Frontal cortex (tissue), 4 donors: Measurements from ENCODE around the gene USP40. TPM values are rescaled to one million over a fixed set of nuclear protein-coding genes. Genes with fewer than 3 reads are reported as not detected.

Source experiments
- DNase-seq, 2 donors: peaks; one replicate each; pipeline ENCODE4 v3.0.0; 2012; ENCODE audit warnings: low spot score in 2 of 2
- FAIRE-seq: peaks from 2 replicates; lab custom pipeline; 2012; peaks lifted over from hg19 to GRCh38; lab: Jason Lieb, UNC
- total RNA-seq: library from RNA; depleted of rRNA; stranded (reverse); fragments of >200 nt; gene quantifications from one replicate; pipeline ENCODE4 v1.2.3, GENCODE V29; 2014
- donor health status: control.
- donor health status: control.
- donor health status: control.

Gene USP40
- total RNA-seq, 1 donor from 2014 or later = 5.3 TPM

DNA sequence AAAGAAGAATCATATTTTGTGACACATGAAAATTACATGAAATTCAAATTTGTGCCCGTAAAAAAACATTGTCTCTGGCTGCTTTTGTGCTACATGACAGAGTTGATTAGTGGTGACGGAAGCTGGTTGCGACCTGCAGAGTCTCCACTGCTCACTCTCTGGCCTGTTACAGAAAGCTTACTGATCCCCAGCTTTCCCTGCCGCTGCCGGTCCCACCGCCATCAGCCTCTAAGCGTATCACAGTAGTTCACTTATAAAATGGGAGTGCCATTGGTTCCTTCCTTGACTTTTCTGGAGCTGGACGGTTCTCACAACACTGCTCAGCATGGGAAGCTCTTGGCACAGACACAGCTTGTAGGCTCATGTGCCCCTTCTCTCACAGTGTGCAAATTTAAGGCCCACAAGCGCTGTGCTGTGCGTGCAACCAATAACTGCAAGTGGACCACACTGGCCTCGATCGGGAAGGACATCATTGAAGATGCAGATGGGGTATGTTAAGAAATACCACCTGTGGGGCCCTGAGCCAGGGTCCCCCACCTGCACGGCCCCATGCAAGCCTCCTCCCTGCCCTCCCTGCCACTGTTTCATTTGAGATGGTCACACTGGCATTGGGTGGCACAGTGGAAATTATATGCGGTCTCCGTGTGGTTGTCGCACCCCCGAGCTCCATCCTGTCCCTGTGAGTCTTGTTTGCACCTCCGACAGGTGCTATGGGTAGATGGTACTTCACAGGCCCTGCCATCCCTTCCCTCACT is 131.0 kb downstream of the USP40 start:
- DNase-seq (no peak), FAIRE-seq (no peak)

DNA sequence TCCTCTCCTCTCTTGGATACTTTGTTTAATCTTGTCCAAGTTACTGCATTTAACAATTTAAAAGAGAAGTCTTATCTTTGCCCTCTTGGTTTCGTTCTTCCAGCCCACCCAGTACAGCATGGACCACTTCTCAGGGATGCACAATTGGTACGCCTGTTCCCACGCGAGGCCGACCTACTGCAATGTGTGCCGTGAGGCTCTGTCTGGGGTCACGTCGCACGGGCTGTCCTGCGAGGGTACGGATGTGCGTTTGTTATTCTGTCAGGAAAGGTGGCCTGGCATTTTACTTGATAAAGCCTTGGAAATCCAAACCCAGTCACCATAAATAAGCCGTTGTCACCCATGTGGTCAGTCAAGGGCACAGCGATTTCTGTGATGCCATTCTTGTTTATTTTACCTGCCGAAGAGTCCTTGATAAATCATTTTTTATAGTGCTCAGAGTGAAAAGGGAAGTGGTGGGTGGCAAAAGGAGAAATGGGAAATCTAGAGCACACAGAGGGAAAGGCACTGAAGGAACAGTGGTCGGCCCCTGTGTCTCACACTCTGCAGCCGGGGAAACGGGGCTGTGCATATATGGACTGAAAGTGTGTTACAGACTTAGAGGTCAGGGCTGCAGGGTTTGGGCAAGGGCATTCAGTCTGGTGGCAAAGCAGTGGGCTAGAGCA is 131.8 kb downstream of the USP40 start:
- no peak for FAIRE-seq
- DNase-seq = no peak

DNA sequence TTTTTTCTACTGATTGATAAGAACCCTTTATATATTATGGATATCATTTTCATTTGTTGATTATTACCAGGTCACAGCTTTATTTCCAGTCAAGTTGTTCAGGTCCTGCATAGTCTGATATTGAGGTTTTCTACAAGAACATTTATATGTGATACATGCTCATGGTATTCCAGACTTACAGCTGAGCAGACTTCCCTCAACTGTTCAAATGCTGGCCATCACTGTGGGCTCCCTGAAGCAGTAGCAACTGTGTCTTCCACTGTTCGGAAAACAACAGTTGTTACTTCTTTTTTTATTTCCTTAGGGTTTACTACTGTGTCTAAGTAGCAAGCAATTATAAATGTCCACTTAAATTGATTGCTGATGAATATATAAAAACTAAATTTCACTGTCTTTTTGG is 132.8 kb downstream of the USP40 start:
- DNase-seq = no peak
- no peak for FAIRE-seq

DNA sequence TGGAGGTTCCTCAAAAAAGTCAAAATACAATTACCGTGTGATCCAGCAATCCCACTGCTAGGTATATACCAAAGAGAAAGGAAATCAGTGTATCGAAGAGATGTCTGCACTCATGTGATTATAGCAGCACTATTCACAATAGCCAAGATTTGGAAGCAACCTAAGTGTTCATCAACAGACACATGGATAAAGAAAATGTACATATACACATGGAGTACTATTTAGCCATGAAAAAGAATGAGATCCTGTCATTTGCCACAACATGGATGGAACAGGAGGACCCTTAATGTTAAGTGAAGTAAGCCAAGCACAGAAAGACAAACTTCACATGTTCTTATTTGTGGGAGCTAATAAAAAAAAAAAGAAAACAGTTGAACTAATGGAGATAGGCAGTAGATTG is 133.6 kb downstream of the USP40 start:
- FAIRE-seq (no peak), DNase-seq (no peak)

DNA sequence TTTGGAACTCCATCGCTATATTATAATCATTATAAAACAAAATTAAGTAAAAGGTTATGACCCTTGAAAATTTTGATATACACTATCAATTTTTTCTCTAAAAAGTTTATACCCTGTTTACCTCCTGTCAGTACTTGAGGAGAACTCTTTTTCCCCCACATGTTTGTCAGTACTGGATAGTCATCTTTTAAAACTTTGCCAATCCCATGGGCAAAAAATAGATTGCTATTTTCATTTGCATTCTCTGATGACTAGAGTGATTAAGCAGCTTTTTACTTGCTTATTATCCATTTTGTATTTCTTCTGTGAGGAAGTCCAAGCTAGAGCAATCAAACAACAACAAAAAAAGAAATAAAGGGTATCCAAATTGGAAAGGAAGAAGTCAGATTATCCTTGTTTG is 135.9 kb downstream of the USP40 start:
- no peak for DNase-seq
- no peak for FAIRE-seq

DNA sequence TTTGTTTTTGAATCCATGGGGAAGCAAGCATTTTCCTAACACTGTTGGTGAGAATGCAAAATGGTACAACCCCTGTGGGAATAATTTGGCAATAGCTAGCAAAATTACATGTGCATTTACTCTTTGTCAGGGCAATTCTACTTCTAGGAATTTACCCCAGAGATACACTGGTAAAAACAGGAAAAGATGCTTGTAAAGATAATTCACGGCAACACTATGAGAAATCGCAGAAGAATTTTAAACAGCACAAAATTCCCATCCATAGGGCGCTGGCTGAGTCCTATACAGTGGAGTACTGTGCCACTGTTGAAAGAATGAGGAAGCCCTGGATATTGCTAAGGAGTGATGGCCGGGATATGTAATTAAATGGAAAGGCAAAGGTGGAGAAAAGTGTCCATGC is 136.5 kb downstream of the USP40 start:
- FAIRE-seq (no peak), DNase-seq (no peak)

DNA sequence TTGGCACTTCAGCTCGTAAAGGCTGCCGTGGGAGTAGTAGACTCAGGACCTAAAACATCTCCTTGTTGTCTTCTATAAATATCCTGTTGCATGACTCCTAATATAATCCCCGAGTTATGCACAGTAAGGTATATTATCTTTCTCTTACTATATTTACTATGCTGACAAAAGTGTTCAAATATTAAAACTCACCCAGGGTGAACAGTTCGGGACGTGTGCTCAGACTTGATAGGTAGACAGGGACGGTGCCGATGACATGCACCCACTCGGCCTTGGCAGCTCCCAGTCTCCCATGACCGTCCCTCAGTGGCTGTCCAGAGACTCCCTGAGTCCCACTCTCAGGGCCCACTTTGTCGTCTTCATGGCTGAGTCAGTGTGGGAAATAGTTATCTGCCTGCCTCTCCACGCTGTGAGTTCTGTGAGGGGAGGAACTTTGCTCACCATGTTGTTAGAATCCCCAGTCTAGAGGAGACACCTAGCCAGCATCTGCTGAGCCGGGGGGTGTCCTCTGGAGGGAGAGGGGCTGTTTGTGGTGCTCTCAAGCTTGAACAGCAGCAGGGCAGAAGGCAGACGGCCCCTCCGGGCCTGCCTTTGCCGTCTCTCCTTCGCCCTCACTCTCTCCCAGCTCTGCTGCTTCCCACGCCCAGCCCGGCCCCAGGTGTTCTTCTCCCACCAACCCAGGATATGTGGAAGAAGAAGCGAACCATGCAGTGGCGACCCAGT is 137.2 kb downstream of the USP40 start:
- no peak for FAIRE-seq
- no peak for DNase-seq

DNA sequence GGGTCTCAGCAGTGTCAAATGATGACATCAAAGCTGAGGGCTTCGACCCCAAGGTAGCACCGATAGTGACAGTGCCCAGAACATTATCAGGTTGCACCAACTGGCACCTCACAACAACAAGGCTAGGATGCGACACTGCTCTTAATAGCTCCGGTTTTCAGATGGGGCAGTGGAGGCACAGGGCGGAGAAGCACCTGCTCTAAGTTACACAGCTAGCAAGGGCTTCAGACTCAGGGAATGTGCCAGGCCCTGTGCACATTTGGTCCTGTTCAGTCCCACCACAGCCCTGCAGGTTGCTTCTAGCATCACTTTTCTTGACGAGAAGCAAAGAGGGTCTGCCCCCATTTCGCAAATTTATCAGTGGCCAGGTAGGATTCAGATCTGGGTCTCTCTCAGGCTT is 138.1 kb downstream of the USP40 start:
- no peak for DNase-seq
- no peak for FAIRE-seq

DNA sequence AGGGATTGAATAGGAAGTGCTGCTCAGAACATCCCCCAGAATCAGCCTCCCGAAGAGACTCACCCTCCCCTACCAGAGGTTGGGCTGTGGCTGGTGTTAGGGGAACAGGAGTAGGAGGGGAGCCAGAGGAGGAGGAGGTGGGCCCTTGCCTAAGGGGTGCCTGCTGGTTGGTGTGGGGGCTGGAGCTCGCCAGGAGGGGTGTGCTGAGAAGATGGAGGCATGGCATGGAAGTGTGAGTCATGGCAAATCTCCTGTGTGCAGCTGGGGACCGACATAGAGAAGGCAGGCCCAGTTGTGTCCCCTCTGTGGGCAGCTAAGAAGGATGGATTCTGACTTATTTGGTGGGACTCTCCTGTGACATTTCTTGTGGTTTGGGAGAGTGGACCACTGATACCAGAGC is 138.6 kb downstream of the USP40 start:
- DNase-seq = no peak
- FAIRE-seq = no peak

DNA sequence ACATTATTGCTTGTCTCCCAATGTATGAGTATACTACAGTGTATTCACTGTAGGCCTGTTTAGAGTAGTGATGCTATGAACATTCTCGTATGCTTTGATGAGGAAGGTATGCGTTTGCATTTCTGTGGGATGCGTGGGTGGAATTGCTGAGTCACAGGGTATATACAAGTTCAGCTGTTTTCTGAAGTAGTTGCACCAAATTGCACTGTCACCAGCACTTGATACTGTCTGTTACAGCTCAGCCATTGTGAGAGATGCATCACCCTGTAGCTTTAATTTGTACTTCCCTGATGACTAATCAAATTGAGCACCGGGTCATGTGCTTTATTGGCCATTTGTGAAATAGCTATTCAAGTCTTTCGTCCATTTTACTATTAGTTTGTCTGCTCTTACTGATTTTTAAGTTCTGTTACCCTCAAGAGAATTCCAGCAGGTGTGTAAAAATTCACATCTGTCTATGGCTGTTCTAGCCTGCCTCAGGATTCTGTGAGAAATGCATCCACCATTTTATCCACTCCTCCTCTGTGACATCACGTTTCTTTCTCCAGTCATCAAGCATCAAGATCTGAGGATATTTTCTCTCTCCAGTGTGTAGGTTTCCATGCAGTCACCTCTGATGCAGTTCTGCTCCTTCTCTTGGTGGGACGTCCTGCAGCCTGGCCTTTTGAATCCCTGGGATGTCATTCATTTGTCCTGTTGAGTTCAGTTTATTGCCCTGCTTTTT is 139.8 kb downstream of the USP40 start:
- no peak for DNase-seq

More for the DNA sequence above, 139.8 kb downstream of the USP40 start:
- FAIRE-seq = no peak

Other genes with a start within 250 kb of the USP40 start
- 46.5 TPM for gene DGKD, start 212.3 kb downstream of the USP40 start, total RNA-seq
- gene UGT1A8, start 50.9 kb upstream of the USP40 start, total RNA-seq = not detected
- not detected for gene UGT1A10, start 69.7 kb upstream of the USP40 start, total RNA-seq
- not detected for gene UGT1A9, start 105.1 kb upstream of the USP40 start, total RNA-seq
- gene UGT1A7, start 115.1 kb upstream of the USP40 start, total RNA-seq = not detected
- gene UGT1A6, start 126.1 kb upstream of the USP40 start, total RNA-seq = not detected
- gene UGT1A5, start 146.1 kb upstream of the USP40 start, total RNA-seq = not detected
- gene UGT1A4, start 152.0 kb upstream of the USP40 start, total RNA-seq = not detected
- gene UGT1A3, start 162.3 kb upstream of the USP40 start, total RNA-seq = not detected
- not detected for gene UGT1A1, start 193.5 kb upstream of the USP40 start, total RNA-seq
- gene MROH2A, start 211.5 kb upstream of the USP40 start, total RNA-seq = not detected